ENCODE data around the gene LGI4.

Gene LGI4

DNA sequence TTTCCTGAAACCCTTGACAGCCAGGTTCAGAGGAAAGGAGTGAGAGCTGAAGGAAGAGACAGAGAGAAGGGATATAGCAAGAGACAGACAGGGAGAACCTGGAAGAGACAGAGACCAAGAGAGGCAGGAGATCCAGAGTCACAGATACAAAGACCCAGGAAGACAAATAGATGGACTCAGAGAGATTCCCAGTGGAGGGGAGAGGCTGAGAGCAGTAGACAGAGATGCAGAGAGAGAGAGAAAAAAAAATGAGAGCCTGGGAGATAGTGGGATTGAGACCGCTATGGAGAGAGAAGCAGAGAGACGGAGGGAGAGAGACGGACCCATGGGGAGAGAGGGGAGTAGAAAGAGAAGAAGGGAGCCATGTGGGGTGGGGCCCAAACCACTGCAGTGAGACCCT lies 9.0 kb upstream of the LGI4 start:
- H3K9me2 ChIP-seq (replicated peaks; ENCODE audit: insufficient read depth, low read length) = no peaks in the 10 kb centered on the region
- no peak overlapping the region for H3K9ac ChIP-seq (ENCODE audit: low read length)
- peaks cover 38% of the 10 kb centered on the region for H3K27me3 ChIP-seq (replicated peaks; ENCODE audit: insufficient read depth, low read length)
- no peak overlapping the region for H3K27ac ChIP-seq (ENCODE audit: low read length)
- H3K79me2 ChIP-seq (ENCODE audit: low read length) = no peaks in the 10 kb centered on the region
- H3K4me1 ChIP-seq (ENCODE audit: low read length) = peaks cover 15% of the 10 kb centered on the region
- peaks cover 8% of the 10 kb centered on the region; the same call in 1 of the 2 replicates for H3F3A ChIP-seq (ENCODE audit: insufficient read depth, low read length)
- TF ChIP-seq EZH2phosphoT487 (IDR thresholded peaks at IDR 0.05; ENCODE audit: low read length) (no peak), EZH2 (optimal IDR thresholded peaks at IDR 0.05; ENCODE audit: low read depth, low read length) (no peak)
- TF ChIP-seq, protein P1, sequence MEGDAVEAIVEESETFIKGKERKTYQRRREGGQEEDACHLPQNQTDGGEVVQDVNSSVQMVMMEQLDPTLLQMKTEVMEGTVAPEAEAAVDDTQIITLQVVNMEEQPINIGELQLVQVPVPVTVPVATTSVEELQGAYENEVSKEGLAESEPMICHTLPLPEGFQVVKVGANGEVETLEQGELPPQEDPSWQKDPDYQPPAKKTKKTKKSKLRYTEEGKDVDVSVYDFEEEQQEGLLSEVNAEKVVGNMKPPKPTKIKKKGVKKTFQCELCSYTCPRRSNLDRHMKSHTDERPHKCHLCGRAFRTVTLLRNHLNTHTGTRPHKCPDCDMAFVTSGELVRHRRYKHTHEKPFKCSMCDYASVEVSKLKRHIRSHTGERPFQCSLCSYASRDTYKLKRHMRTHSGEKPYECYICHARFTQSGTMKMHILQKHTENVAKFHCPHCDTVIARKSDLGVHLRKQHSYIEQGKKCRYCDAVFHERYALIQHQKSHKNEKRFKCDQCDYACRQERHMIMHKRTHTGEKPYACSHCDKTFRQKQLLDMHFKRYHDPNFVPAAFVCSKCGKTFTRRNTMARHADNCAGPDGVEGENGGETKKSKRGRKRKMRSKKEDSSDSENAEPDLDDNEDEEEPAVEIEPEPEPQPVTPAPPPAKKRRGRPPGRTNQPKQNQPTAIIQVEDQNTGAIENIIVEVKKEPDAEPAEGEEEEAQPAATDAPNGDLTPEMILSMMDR (IDR thresholded peaks at IDR 0.05; ENCODE audit: low read length) = no peak
- no peak for DNase-seq
- no peak overlapping the region for H3K4me2 ChIP-seq (ENCODE audit: low read depth, low read length)
- H4K20me1 ChIP-seq (ENCODE audit: insufficient read depth, low read length) = no peaks in the 10 kb centered on the region
- H3K4me3 ChIP-seq (ENCODE audit: low read length) = no peak overlapping the region
- H3K36me3 ChIP-seq (replicated peaks; ENCODE audit: insufficient read depth, low read length) = no peaks in the 10 kb centered on the region
- no peaks in the 10 kb centered on the region for H3K9me3 ChIP-seq (replicated peaks; ENCODE audit: insufficient read depth, low read length)
- no peak overlapping the region for H2AFZ ChIP-seq (ENCODE audit: low read length)

DNA sequence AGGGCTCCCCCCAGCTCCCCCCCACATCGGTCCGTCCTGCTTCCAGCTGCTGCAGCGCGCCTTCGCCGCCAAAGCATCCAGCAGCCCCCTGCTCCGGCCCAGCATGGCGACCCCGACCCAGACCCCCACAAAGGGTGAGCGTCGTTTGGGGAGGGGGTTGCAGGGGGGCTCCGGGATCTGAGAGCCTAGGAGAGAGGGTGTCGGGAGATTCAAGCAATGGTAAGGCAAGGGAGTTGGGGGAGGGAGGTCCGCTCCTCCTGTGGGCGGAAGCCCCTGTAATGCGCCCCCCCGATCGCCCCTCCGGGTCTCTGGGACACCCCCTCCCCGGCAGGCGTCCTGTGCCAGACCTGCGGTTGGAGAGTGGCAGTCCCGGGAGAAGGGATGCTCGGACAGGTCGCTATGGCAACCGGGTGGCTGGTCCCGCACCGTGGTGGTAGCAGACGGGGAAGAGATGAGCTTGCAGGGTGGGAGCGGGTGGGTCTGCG lies 8.4 kb upstream of the LGI4 start, which contains the start of gene FXYD7:
TSS of gene FXYD7 (plus strand) at position 25 of the 485 bp plus-strand sequence. CDS start at position 104, 79 bp downstream.
- Histone ChIP-seq H3K4me3 (ENCODE audit: low read length) (peak within 1 kb of the TSS; percentile 39; the same call in 1 of the 2 replicates), H3K36me3 (replicated peaks; ENCODE audit: insufficient read depth, low read length) (no peaks in the 10 kb centered on the region), H3K9ac (ENCODE audit: low read length) (peak within 1 kb of the TSS; percentile 8; the same call in 1 of the 2 replicates), H3K79me2 (ENCODE audit: low read length) (no peaks in the 10 kb centered on the region), H3K4me2 (ENCODE audit: low read depth, low read length) (peak within 1 kb of the TSS; percentile 100), H4K20me1 (ENCODE audit: insufficient read depth, low read length) (no peaks in the 10 kb centered on the region), H2AFZ (ENCODE audit: low read length) (0 out of 2 replicates have a peak within 1 kb of the TSS, but pooled peaks have one; percentile 42), H3F3A (ENCODE audit: insufficient read depth, low read length) (peaks cover 8% of the 10 kb centered on the region; the same call in 1 of the 2 replicates), H3K9me3 (replicated peaks; ENCODE audit: insufficient read depth, low read length) (no peaks in the 10 kb centered on the region), H3K4me1 (ENCODE audit: low read length) (peaks cover 15% of the 10 kb centered on the region), H3K27me3 (replicated peaks; ENCODE audit: insufficient read depth, low read length) (peaks cover 39% of the 10 kb centered on the region), H3K9me2 (replicated peaks; ENCODE audit: insufficient read depth, low read length) (no peaks in the 10 kb centered on the region), H3K27ac (ENCODE audit: low read length) (no peak within 1 kb of the TSS)
- DNase-seq = no peak
- TF ChIP-seq EZH2 (optimal IDR thresholded peaks at IDR 0.05; ENCODE audit: low read depth, low read length) = no peak
- TF ChIP-seq, protein P1 (IDR thresholded peaks at IDR 0.05; ENCODE audit: low read length) = no peak

DNA sequence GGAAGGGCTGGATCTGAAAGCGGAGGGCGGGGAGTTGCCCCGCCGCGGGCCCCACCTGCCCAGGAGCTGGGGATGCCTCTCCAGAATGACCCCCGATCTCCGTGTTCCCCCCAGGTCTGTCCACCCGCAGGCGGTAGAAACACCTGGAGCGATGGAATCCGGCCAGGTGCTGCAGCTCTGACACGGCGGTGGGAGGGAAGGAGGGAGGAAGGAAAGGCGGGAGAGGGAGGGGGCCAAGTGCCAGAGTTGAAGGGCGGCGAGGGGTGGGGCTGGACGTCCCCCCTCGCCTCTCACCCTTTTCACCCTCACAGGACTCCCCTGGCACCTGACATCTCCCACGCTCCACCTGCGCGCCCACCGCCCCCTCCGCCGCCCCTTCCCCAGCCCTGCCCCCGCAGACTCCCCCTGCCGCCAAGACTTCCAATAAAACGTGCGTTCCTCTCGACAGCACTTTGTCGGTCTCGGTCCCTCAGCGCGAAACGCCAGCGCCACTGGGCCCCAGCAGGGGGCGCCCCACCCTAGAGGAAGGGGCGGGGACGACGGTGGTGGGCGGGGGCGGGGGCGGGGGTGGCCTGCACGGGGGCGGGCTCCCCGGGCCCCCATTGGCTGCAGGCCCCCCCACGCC lies 7.9 kb upstream of the LGI4 start:
- Histone ChIP-seq H3K4me1 (ENCODE audit: low read length) (peaks cover 15% of the 10 kb centered on the region), H3K79me2 (ENCODE audit: low read length) (no peaks in the 10 kb centered on the region), H4K20me1 (ENCODE audit: insufficient read depth, low read length) (no peaks in the 10 kb centered on the region), H2AFZ (ENCODE audit: low read length) (0 out of 2 replicates have a peak overlapping the region, but pooled peaks have one; percentile 42), H3K36me3 (replicated peaks; ENCODE audit: insufficient read depth, low read length) (no peaks in the 10 kb centered on the region), H3K4me2 (ENCODE audit: low read depth, low read length) (peak overlapping the region; percentile 100; the same call in 1 of the 2 replicates), H3K9ac (ENCODE audit: low read length) (peak overlapping the region; percentile 8; the same call in 1 of the 2 replicates), H3K9me2 (replicated peaks; ENCODE audit: insufficient read depth, low read length) (no peaks in the 10 kb centered on the region), H3K27ac (ENCODE audit: low read length) (no peak overlapping the region), H3K9me3 (replicated peaks; ENCODE audit: insufficient read depth, low read length) (no peaks in the 10 kb centered on the region), H3K27me3 (replicated peaks; ENCODE audit: insufficient read depth, low read length) (peaks cover 45% of the 10 kb centered on the region), H3K4me3 (ENCODE audit: low read length) (peak overlapping the region; percentile 39; the same call in 1 of the 2 replicates), H3F3A (ENCODE audit: insufficient read depth, low read length) (peaks cover 8% of the 10 kb centered on the region; the same call in 1 of the 2 replicates)
- DNase-seq = peak; percentile 47
- TF ChIP-seq EZH2phosphoT487 (IDR thresholded peaks at IDR 0.05; ENCODE audit: low read length) (no peak), EZH2 (optimal IDR thresholded peaks at IDR 0.05; ENCODE audit: low read depth, low read length) (no peak)
- TF ChIP-seq, protein P1 (IDR thresholded peaks at IDR 0.05; ENCODE audit: low read length) = peak; percentile 33; the same call in 1 of the 2 replicates
